NCI-H2227 treated with DMSO at 0.1 percent for 48 hours (cell line): ENCODE measurements around the gene P4HTM.

Source experiments
- DNase-seq: peaks from one replicate; lab custom pipeline; 2025; lab: John Stamatoyannopoulos, UW

The P4HTM gene

GRCh38 chr3:49025005-49025792 is 35.2 kb downstream of the P4HTM start:
- DNase-seq: no peak

DNA sequence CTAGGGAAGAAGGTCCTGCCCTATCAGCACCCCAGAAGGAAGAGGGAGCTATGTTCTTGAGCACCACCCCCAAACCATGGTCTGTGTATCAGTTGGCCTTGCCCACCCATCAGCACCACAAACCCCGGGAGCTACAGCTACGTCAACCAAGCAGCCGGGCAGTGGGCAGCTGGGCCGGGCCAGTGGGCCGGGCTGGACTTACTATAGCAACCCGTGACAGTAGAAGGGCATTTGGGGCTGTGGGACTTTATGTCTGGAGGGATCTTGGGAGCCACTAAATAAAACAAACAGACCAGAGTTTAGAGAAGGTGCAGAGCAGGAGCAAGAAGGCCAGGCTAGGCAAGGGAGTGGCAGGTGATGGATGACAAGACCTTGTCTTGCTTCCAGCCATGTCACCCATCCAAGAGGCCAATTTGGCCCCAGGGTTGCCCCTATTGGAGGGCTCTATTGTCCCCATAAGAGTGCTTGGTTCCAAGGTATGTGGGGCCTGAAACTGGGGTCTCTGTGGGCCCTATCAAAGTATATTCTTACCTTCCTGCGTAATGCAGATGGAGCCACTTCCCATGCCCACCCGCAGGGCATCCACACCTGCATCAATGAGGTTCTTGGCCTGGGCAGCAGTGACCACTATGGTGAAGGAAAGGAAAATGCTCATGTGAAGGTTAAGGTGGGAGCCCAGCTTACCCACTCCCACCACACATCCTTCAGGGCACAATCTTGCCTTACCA is 35.9 kb downstream of the P4HTM start:
- no peak for DNase-seq

- no peak for DNase-seq
These were observed 36.5 kb downstream of the P4HTM start for GRCh38 chr3:49026536-49026935.

DNA sequence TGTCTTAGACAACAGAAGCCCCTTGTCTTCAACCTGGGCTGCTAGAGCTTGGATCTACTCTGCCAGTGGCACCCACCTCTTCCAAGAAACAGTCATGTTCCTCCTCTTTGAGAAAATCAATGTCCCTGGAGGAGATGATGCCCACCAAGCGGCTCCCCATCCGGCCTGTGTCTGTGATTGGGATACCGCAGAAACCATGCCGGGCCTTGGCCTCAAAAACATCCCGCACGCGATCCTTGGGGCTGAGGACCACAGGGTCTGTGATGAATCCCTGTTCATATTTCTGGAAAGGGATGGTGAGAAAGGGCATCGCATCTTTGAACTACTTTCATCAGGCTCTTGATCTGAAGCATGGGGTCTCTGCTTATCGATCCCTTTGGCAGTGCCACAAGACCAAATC is 37.6 kb downstream of the P4HTM start:
- no peak for DNase-seq

DNA sequence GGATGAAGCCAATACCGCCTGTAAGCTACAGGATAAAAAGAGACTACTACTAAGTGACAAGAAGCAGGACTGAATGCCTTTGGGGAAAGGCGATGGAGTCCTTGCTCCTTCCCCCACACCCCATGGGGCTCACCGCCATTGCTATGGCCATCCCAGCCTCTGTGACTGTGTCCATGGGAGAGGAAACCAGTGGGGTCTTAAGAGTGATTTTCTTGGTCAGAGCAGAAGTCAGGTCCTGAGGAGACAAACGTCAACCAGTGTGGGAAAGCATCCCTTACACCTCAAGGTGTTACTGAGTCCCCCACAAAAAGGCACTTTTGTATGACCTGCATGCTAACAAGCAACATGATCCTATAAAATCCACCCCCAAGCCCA is 38.2 kb downstream of the P4HTM start:
- no peak for DNase-seq

DNA sequence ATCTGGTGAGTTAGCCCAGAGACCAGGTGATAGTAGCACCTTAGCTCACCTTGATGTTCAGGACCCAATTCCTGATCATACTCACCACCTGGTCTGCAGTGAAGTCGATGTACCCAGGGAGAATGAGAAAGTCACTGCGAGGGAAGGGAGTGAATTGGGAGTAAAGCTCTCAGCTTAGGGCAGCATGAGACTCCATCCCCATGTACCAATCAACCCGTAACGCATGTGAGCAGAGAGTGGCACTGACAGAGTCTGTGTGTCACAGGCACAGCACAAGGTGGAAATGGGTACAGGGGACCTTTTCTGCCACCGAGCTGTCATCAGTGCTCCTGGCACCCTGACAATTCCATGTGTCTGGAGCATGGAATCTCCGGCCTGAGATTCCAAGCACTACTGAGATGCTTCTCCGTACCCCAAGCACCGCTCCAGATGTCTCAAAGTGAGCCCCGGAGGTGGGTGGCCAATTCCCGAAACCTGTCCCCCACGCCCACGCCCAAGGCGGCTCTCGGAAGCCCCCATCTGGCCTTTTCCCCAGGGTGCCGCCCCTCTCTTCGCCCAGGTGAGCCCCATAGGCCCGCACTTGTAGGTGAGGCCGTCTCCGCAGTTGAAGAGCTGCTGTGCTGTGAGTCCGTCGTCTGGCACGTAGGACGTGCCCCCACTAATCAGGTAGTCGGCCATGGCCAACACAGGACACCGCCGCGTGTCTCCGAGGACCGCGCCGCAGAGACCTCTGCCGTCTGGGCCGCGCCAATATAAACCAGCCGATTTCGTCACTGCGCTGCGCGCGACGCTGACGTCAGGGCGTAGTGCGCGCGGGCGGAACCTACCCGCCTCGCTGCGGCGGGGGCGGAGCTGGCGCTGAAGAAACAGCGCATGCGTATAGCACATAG is 38.9 kb downstream of the P4HTM start, which contains the start of gene IMPDH2:
TSS of gene IMPDH2 (minus strand) at position 726 of the 890 bp plus-strand sequence. CDS start at position 678, 48 bp downstream.
- DNase-seq: peak; percentile 84

- DNase-seq: no peak
These were observed 39.5 kb downstream of the P4HTM start for GRCh38 chr3:49029563-49029884.

- no peak for DNase-seq
These were observed 40.3 kb downstream of the P4HTM start for GRCh38 chr3:49030321-49030720.

- DNase-seq: no peak
These were observed 42.7 kb downstream of the P4HTM start for GRCh38 chr3:49032646-49033304.

DNA sequence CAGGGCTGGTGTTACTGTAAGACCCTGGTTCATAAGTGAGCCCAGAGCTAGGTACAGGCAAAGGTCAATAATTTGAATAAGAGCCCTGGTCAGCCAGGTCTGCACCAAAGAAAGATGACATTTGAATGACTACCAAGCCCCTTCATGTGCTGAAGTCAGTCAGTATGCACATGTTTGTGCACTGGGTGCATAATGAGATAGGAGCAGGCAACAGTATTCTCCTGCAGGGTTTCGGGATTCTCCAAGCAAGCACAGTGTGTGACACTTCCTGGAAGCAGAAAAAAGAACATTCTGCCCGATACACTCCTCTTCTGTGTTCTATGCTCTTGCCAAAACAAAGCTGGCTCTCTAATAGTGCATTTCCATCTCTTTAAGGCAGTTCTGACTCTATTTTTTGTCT is 44.6 kb downstream of the P4HTM start:
- no peak for DNase-seq

- DNase-seq: no peak
These were observed 45.2 kb downstream of the P4HTM start for GRCh38 chr3:49035281-49035680.

GRCh38 chr3:49053543-49053942 is 63.5 kb downstream of the P4HTM start:
- no peak for DNase-seq

- no peak for DNase-seq
These were observed 64.4 kb downstream of the P4HTM start for GRCh38 chr3:49054344-49054862.
